Osteocyte (in vitro differentiated cells): Measurements from ENCODE around the gene ZNF578. TPM values are rescaled to one million over a fixed set of nuclear protein-coding genes. Genes with fewer than 3 reads are reported as not detected.

Source experiments
- DNase-seq: peaks from one replicate; pipeline ENCODE4 v3.0.0; 2021; ENCODE audit warnings: mixed read lengths; ENCODE audit not compliant: unreplicated experiment; ENCODE audit errors: extremely low spot score
- H3K27ac Mint-ChIP-seq: one replicate; pipeline ENCODE4 v1.8.0; 2021; ENCODE audit warnings: mild to moderate bottlenecking, mixed read lengths; ENCODE audit not compliant: unreplicated experiment
- H3K27me3 Mint-ChIP-seq: one replicate; pipeline ENCODE4 v1.8.0; 2021; ENCODE audit warnings: mixed read lengths; ENCODE audit not compliant: unreplicated experiment
- H3K36me3 Mint-ChIP-seq: one replicate; pipeline ENCODE4 v1.8.0; 2021; ENCODE audit warnings: mixed read lengths; ENCODE audit not compliant: unreplicated experiment
- H3K4me1 Mint-ChIP-seq: one replicate; pipeline ENCODE4 v1.8.0; 2021; ENCODE audit warnings: mixed read lengths; ENCODE audit not compliant: unreplicated experiment
- H3K4me3 Mint-ChIP-seq: one replicate; pipeline ENCODE4 v1.8.0; 2021; ENCODE audit warnings: mild to moderate bottlenecking, moderate library complexity, mixed read lengths; ENCODE audit not compliant: unreplicated experiment
- H3K9me3 Mint-ChIP-seq: one replicate; pipeline ENCODE4 v1.8.0; 2021; ENCODE audit warnings: mixed read lengths; ENCODE audit not compliant: unreplicated experiment
- long read RNA-seq: library from polyadenylated mRNA; unstranded; transcript quantifications from one replicate; pipeline ENCODE4 v2.0.0, GENCODE V29; 2021
- total RNA-seq: library from RNA; stranded (reverse); gene quantifications from 2 replicates; pipeline ENCODE4 v1.2.1, GENCODE V29; 2021
- TF ChIP-seq, protein P1 (sequence below): fragments of 200-600 bp; sonication (generic); IDR thresholded peaks from 2 replicates; pipeline ENCODE4 v1.5.0; 2021; ENCODE audit warnings: antibody characterized with exemption, mild to moderate bottlenecking, moderate library complexity

Gene ZNF578
- not detected in 2 replicates for total RNA-seq
- long read RNA-seq = 0 reads

GRCh38 chr19:52453324-52454094, at the start of gene ZNF578:
ZNF578 (plus strand) TSS chr19:52453553; CDS start chr19:52501846, 48,293 bp downstream.
- Mint-ChIP-seq H3K4me1 (no peaks in the 10 kb centered on the region), H3K27ac (no peak within 1 kb of the TSS), H3K9me3 (peaks cover 57% of the 10 kb centered on the region), H3K4me3 (no peak within 1 kb of the TSS), H3K27me3 (no peaks in the 10 kb centered on the region), H3K36me3 (no peaks in the 10 kb centered on the region)
- TF ChIP-seq, protein P1, sequence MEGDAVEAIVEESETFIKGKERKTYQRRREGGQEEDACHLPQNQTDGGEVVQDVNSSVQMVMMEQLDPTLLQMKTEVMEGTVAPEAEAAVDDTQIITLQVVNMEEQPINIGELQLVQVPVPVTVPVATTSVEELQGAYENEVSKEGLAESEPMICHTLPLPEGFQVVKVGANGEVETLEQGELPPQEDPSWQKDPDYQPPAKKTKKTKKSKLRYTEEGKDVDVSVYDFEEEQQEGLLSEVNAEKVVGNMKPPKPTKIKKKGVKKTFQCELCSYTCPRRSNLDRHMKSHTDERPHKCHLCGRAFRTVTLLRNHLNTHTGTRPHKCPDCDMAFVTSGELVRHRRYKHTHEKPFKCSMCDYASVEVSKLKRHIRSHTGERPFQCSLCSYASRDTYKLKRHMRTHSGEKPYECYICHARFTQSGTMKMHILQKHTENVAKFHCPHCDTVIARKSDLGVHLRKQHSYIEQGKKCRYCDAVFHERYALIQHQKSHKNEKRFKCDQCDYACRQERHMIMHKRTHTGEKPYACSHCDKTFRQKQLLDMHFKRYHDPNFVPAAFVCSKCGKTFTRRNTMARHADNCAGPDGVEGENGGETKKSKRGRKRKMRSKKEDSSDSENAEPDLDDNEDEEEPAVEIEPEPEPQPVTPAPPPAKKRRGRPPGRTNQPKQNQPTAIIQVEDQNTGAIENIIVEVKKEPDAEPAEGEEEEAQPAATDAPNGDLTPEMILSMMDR = no peak
- no peak for DNase-seq

DNA sequence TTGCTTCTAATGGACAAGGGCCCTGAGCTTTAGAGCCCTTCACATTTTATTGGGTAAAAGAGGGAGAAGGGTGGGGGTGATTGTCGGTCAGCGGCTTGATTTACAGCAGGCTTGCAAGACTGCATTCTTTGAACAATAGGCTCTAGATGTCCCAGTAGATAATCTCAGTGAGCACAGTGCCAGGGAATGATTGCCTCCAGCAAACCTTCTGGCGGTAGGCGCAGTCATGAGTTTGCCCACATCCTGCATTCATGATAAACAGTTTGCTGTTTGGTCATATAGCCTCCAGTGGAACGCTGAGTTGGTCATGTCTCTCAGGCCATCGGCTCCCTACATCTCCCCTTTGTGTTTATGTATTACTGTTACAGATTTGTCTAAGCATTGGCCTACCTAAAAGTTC, 43.1 kb upstream of the ZNF578 start:
- Mint-ChIP-seq H3K27me3 (no peaks in the 10 kb centered on the region), H3K4me1 (no peaks in the 10 kb centered on the region), H3K27ac (no peak overlapping the region), H3K4me3 (no peak overlapping the region), H3K36me3 (no peaks in the 10 kb centered on the region), H3K9me3 (peaks cover 52% of the 10 kb centered on the region)
- TF ChIP-seq, protein P1 = no peak
- DNase-seq = no peak

- Mint-ChIP-seq H3K27ac (no peak overlapping the region), H3K4me3 (no peak overlapping the region), H3K4me1 (no peaks in the 10 kb centered on the region), H3K36me3 (no peaks in the 10 kb centered on the region), H3K27me3 (no peaks in the 10 kb centered on the region), H3K9me3 (peaks cover 66% of the 10 kb centered on the region)
- TF ChIP-seq, protein P1 = no peak
- DNase-seq = no peak
These were observed 37.6 kb upstream of the ZNF578 start for GRCh38 chr19:52415711-52416110.

- Mint-ChIP-seq H3K4me1 (no peaks in the 10 kb centered on the region), H3K4me3 (no peak within 1 kb of the TSS), H3K36me3 (no peaks in the 10 kb centered on the region), H3K9me3 (peaks cover 32% of the 10 kb centered on the region), H3K27me3 (no peaks in the 10 kb centered on the region), H3K27ac (no peak within 1 kb of the TSS)
- TF ChIP-seq, protein P1 = no peak
- no peak for DNase-seq
These were observed 24.4 kb upstream of the ZNF578 start, which contains the start of gene ZNF534 for GRCh38 chr19:52428937-52429336. ZNF534 (plus strand) TSS chr19:52429148; CDS start chr19:52431475, 2,327 bp downstream.

DNA sequence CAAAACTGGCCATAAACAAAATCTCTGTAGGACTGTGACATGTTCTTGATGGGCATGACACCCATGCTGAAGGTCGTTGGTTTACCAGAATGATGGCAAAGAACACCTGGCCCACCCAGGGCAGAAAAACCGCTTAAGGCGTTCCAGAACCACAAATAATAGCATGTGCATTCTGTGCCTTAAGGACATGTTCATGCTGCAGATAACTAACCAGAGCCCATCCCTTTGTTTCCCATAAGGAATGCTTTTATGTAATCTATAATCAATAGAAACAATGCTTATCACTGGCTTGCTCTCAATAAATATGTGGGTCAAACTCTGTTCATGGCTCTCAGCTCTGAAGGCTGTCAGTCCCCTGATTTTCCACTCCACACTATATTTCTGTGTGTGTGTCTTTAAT, 11.2 kb upstream of the ZNF578 start:
- Mint-ChIP-seq H3K27me3 (no peaks in the 10 kb centered on the region), H3K27ac (no peak overlapping the region), H3K4me3 (no peak overlapping the region), H3K4me1 (no peaks in the 10 kb centered on the region), H3K36me3 (no peaks in the 10 kb centered on the region), H3K9me3 (peaks cover 56% of the 10 kb centered on the region)
- TF ChIP-seq, protein P1 = no peak
- DNase-seq = no peak
